GM23338 (cell line): ENCODE measurements around the gene SLC5A12. TPM values are rescaled to one million over a fixed set of nuclear protein-coding genes. Genes with fewer than 3 reads are reported as not detected.

Experiments
- ATAC-seq: fragments of 200-7000 bp; cut with Tn5 transposase; 3 replicates; pipeline ENCODE4 v1.9.1; 2020
- DNase-seq: peaks from one replicate; pipeline ENCODE4 v3.0.0-alpha.2; 2015; ENCODE audit warnings: low spot score
- H2AFZ ChIP-seq: fragments of 200-600 bp; sonication (generic); 2 replicates; pipeline ENCODE4 v1.8.0; 2016; ENCODE audit warnings: antibody characterized with exemption, mild to moderate bottlenecking, moderate library complexity
- H3F3A ChIP-seq: fragments of 200-600 bp; sonication (generic); replicated peaks from 2 replicates; pipeline ENCODE4 v1.8.0; 2017; ENCODE audit warnings: antibody characterized with exemption, mixed run types, low read depth
- H3K27ac ChIP-seq: fragments of 200-600 bp; sonication (generic); 2 replicates; pipeline ENCODE4 v1.6.1; 2016; ENCODE audit warnings: low read depth
- H3K27me3 ChIP-seq: fragments of 200-600 bp; sonication (generic); 2 replicates; pipeline ENCODE4 v1.8.0; 2016; ENCODE audit warnings: mild to moderate bottlenecking, mixed run types, moderate library complexity; ENCODE audit not compliant: insufficient read depth
- H3K36me3 ChIP-seq: fragments of 200-600 bp; sonication (generic); 2 replicates; pipeline ENCODE4 v1.8.0; 2016; ENCODE audit warnings: mild to moderate bottlenecking; ENCODE audit not compliant: insufficient read depth
- H3K4me1 ChIP-seq: fragments of 200-600 bp; sonication (generic); 2 replicates; pipeline ENCODE4 v1.8.0; 2016; ENCODE audit warnings: mild to moderate bottlenecking, moderate library complexity; ENCODE audit not compliant: insufficient read depth
- H3K4me2 ChIP-seq: fragments of 200-600 bp; sonication (generic); 2 replicates; pipeline ENCODE4 v1.7.1; 2017; ENCODE audit warnings: mixed run types
- H3K4me3 ChIP-seq: fragments of 200-600 bp; sonication (generic); 2 replicates; pipeline ENCODE4 v1.6.1; 2016; ENCODE audit warnings: mixed run types
- H3K79me2 ChIP-seq: fragments of 200-600 bp; sonication (generic); replicated peaks from 2 replicates; pipeline ENCODE4 v1.8.0; 2017; ENCODE audit warnings: mild to moderate bottlenecking; ENCODE audit not compliant: insufficient read depth
- H3K9me2 ChIP-seq: fragments of 200-600 bp; sonication (generic); 2 replicates; pipeline ENCODE4 v1.8.0; 2017; ENCODE audit not compliant: insufficient read depth
- H4K20me1 ChIP-seq: fragments of 200-600 bp; sonication (generic); replicated peaks from 2 replicates; pipeline ENCODE4 v1.8.0; 2017; ENCODE audit warnings: mild to moderate bottlenecking; ENCODE audit not compliant: insufficient read depth
- H3K27ac Mint-ChIP-seq: 2 replicates; pipeline ENCODE4 v1.8.0; 2020; ENCODE audit warnings: inconsistent platforms, mild to moderate bottlenecking, moderate library complexity, mixed read lengths
- H3K27me3 Mint-ChIP-seq: 3 replicates; pipeline ENCODE4 v1.8.0; 2022; ENCODE audit warnings: low read depth, mild to moderate bottlenecking, moderate library complexity, mixed read lengths, inconsistent platforms; ENCODE audit not compliant: insufficient read depth, poor library complexity
- H3K36me3 Mint-ChIP-seq: 3 replicates; pipeline ENCODE4 v1.8.0; 2021; ENCODE audit warnings: low read depth, mild to moderate bottlenecking, inconsistent platforms, moderate library complexity, mixed read lengths
- H3K4me1 Mint-ChIP-seq: 3 replicates; pipeline ENCODE4 v1.8.0; 2020; ENCODE audit warnings: mild to moderate bottlenecking, inconsistent platforms, mixed read lengths
- H3K4me3 Mint-ChIP-seq: 3 replicates; pipeline ENCODE4 v1.8.0; 2021; ENCODE audit warnings: moderate library complexity, mild to moderate bottlenecking, inconsistent platforms, mixed read lengths
- H3K9me3 Mint-ChIP-seq: 3 replicates; pipeline ENCODE4 v1.8.0; 2020; ENCODE audit warnings: moderate library complexity, mild to moderate bottlenecking, inconsistent platforms, mixed read lengths
- CTCF ChIP-seq, 2 experiments: fragments of 200-600 bp in 1 of 2; sonication (generic) in 1 of 2; conservative IDR thresholded peaks; 2 replicates each; pipeline versions ENCODE4 v1.5.1 to v1.6.1; 2016 to 2017; ENCODE audit warnings: antibody characterized with exemption in 2 of 2, low read depth in 2 of 2, mild to moderate bottlenecking in 2 of 2, moderate library complexity in 1 of 2
- EZH2 ChIP-seq: fragments of 200-600 bp; sonication (generic); IDR thresholded peaks from one replicate; pipeline ENCODE4 v1.8.0; 2017; ENCODE audit warnings: antibody characterized with exemption, mild to moderate bottlenecking, low read depth; ENCODE audit not compliant: unreplicated experiment
- JUNB ChIP-seq: IDR thresholded peaks from one replicate; pipeline ENCODE4 v1.6.1; 2016; ENCODE audit warnings: antibody characterized with exemption; ENCODE audit not compliant: unreplicated experiment
- POLR2AphosphoS5 ChIP-seq: IDR thresholded peaks from 2 replicates; pipeline ENCODE4 v1.6.1; 2016; ENCODE audit warnings: antibody characterized with exemption, low read depth
- REST ChIP-seq: IDR thresholded peaks from one replicate; pipeline ENCODE4 v1.6.1; 2018; ENCODE audit warnings: antibody characterized with exemption; ENCODE audit not compliant: unreplicated experiment
- ZNF114 ChIP-seq: fragments of 250-450 bp; sonication (Bioruptor Pico); IDR thresholded peaks from 2 replicates; pipeline ENCODE4 v1.5.0; 2020; ENCODE audit warnings: mild to moderate bottlenecking, moderate library complexity
- ZNF462 ChIP-seq: fragments of 250-450 bp; sonication (Bioruptor Pico); IDR thresholded peaks from 2 replicates; pipeline ENCODE4 v1.5.0; 2020; ENCODE audit warnings: mild to moderate bottlenecking, moderate library complexity
- polyA plus RNA-seq: library from polyadenylated mRNA; unstranded; fragments of >200 nt; fragmentation: Nextera tagmentation; extraction: Ambion mirVana; gene quantifications from 2 replicates; pipeline ENCODE4 v1.2.1, GENCODE V29; 2016
- total RNA-seq: library from RNA; depleted of rRNA; stranded (reverse); fragments of >200 nt; shearing (Covaris generic); gene quantifications from 2 replicates; pipeline ENCODE4 v1.2.3, GENCODE V29; 2014

Gene SLC5A12
- total and polyA plus RNA-seq, 2 experiments from 2014 or later = 0.60 to 1.4 TPM

- no peak overlapping the region for H3K27ac Mint-ChIP-seq
- H3K4me1 ChIP-seq = peaks cover 11% of the 10 kb centered on the region
These were observed 43.5 kb upstream of the SLC5A12 start for GRCh38 chr11:26765323-26765722.

More at GRCh38 chr11:26765323-26765722, 43.5 kb upstream of the SLC5A12 start:
- Mint-ChIP-seq H3K27me3 (peaks cover 2% of the 10 kb centered on the region), H3K36me3 (no peaks in the 10 kb centered on the region; the same call in 2 of the 3 replicates), H3K9me3 (no peaks in the 10 kb centered on the region), H3K4me3 (no peak overlapping the region), H3K4me1 (peaks cover 18% of the 10 kb centered on the region)
- Histone ChIP-seq H3K4me3 (no peak overlapping the region), H4K20me1 (no peaks in the 10 kb centered on the region; the same call in 1 of the 2 replicates), H3K27me3 (no peaks in the 10 kb centered on the region), H3K27ac (no peak overlapping the region), H2AFZ (no peak overlapping the region), H3K36me3 (no peaks in the 10 kb centered on the region), H3K4me2 (no peak overlapping the region), H3K9me2 (peaks cover 12% of the 10 kb centered on the region), H3K79me2 (no peaks in the 10 kb centered on the region), H3F3A (no peaks in the 10 kb centered on the region)
- TF ChIP-seq ZNF462 (CRISPR knock-in tag) (no peak), REST (no peak), ZNF114 (CRISPR knock-in tag) (no peak), EZH2 (no peak), CTCF (conservative IDR thresholded peaks at IDR 0.05; ENCODE audit: low read depth in 2 of 2) (no peak), JUNB (no peak), POLR2AphosphoS5 (no peak)
- no peak for DNase-seq
- ATAC-seq = no peak
